Measurements from ENCODE around the gene PPP5C. TPM values are rescaled to one million over a fixed set of nuclear protein-coding genes. Genes with fewer than 3 reads are reported as not detected.

The PPP5C gene
- total and polyA plus RNA-seq, 4 donors: 19.0 to 50.5 (median 28.3) TPM

DNA sequence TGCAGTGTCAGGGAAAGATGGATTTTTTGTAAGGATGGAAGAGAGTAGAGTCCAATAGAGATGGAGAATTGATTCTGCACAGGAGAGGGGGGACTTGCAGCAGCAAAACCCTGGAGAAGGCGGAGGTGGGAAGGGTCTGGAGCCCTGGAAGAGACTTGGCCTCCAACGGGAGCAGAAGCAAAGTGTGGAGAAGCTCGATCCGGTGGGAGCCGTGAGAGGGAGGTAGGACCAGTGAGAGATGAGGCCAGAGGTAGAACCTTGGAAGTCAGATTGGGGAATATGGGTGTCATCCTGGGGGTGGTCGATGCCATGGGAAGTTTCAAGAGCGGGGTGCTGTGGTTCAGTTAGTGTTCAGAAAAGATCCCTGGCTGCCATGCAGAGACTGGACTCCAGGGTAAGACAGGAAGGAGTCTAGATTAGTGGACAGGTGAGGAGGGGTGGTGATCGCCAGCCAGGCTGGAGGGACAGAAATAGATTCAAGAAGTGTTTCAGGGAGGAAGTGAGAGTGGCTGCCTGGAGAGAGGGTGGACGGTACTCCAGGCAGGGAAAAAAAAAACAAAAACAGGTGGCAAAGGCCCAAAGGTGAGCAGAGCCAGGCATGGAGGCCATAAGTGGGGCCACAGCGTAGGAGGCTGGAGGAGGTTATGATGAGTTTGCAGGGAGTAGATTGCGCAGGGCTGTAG lies 2.6 kb downstream of the PPP5C start:
- Histone ChIP-seq H3K4me1 (ENCODE audit: control insufficient read depth in 4 of 4, insufficient read depth in 4 of 4, low read length in 3 of 4) (peaks cover 15 to 61% (median 45%) of the 10 kb centered on the region in 4 donors), H3K9me3 (ENCODE audit: control insufficient read depth in 4 of 4, low read length in 3 of 4) (no peaks in the 10 kb centered on the region), H3K9ac (ENCODE audit: low read depth in 1 of 2, low read length in 2 of 2) (no peak overlapping the region), H3K27me3 (ENCODE audit: control insufficient read depth in 4 of 4, insufficient read depth in 4 of 4, low read length in 3 of 4) (no peaks in the 10 kb centered on the region), H3K4me3 (ENCODE audit: low read depth in 1 of 3, low read length in 3 of 3) (no peak overlapping the region), H3K36me3 (ENCODE audit: control insufficient read depth in 4 of 4, insufficient read depth in 3 of 4, low read depth in 1 of 4, low read length in 3 of 4) (peaks cover 0 to 4% (median 1%) of the 10 kb centered on the region in 4 donors), H3K27ac (ENCODE audit: low read depth in 1 of 2, low read length in 2 of 2) (peak overlapping the region; percentile 63 to 69)
- 82% methylated on average over 11 of the region's 11 CpGs for WGBS
- no peak for DNase-seq (ENCODE audit: low spot score)
- TF ChIP-seq ATF3 (IDR thresholded peaks at IDR 0.05) (no peak), YY1 (IDR thresholded peaks at IDR 0.05) (no peak), FOXA2 (IDR thresholded peaks at IDR 0.05) (no peak), JUND (IDR thresholded peaks at IDR 0.05) (no peak), TAF1 (conservative IDR thresholded peaks at IDR 0.05) (no peak), EGR1 (IDR thresholded peaks at IDR 0.05; ENCODE audit: low read depth in 2 of 2) (no peak), SP1 (IDR thresholded peaks at IDR 0.05) (no peak), HNF4A (conservative IDR thresholded peaks at IDR 0.05) (no peak)
- TF ChIP-seq, protein P1, sequence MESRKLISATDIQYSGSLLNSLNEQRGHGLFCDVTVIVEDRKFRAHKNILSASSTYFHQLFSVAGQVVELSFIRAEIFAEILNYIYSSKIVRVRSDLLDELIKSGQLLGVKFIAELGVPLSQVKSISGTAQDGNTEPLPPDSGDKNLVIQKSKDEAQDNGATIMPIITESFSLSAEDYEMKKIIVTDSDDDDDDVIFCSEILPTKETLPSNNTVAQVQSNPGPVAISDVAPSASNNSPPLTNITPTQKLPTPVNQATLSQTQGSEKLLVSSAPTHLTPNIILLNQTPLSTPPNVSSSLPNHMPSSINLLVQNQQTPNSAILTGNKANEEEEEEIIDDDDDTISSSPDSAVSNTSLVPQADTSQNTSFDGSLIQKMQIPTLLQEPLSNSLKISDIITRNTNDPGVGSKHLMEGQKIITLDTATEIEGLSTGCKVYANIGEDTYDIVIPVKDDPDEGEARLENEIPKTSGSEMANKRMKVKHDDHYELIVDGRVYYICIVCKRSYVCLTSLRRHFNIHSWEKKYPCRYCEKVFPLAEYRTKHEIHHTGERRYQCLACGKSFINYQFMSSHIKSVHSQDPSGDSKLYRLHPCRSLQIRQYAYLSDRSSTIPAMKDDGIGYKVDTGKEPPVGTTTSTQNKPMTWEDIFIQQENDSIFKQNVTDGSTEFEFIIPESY (IDR thresholded peaks at IDR 0.05): no peak

GRCh38 chr19:46350029-46350757 lies 3.3 kb downstream of the PPP5C start:
- no peak overlapping the region for H3K4me3 ChIP-seq (ENCODE audit: low read depth in 1 of 3, low read length in 3 of 3)
- H3K9ac ChIP-seq (ENCODE audit: low read depth in 1 of 2, low read length in 2 of 2): no peak overlapping the region
- peaks cover 0 to 6% (median 1%) of the 10 kb centered on the region in 4 donors for H3K36me3 ChIP-seq (ENCODE audit: control insufficient read depth in 4 of 4, insufficient read depth in 3 of 4, low read depth in 1 of 4, low read length in 3 of 4)
- TF ChIP-seq FOXA2 (IDR thresholded peaks at IDR 0.05): no peak
- TF ChIP-seq HNF4A (conservative IDR thresholded peaks at IDR 0.05): no peak
- no peak for TF ChIP-seq MAX (IDR thresholded peaks at IDR 0.05)
- TF ChIP-seq REST (IDR thresholded peaks at IDR 0.05): no peak
- TF ChIP-seq RAD21 (IDR thresholded peaks at IDR 0.05): no peak
- TF ChIP-seq, protein P1 (IDR thresholded peaks at IDR 0.05): no peak
- TF ChIP-seq HNF4G (IDR thresholded peaks at IDR 0.05): no peak
- TF ChIP-seq TAF1 (conservative IDR thresholded peaks at IDR 0.05): no peak
- TF ChIP-seq SP1 (IDR thresholded peaks at IDR 0.05): no peak
- H3K27me3 ChIP-seq (ENCODE audit: control insufficient read depth in 4 of 4, insufficient read depth in 4 of 4, low read length in 3 of 4): no peaks in the 10 kb centered on the region
- WGBS: 42% methylated on average over 8 of the region's 8 CpGs
- H3K27ac ChIP-seq (ENCODE audit: low read depth in 1 of 2, low read length in 2 of 2): peak overlapping the region; percentile 63 to 69
- DNase-seq (ENCODE audit: low spot score): no peak
- H3K9me3 ChIP-seq (ENCODE audit: control insufficient read depth in 4 of 4, low read length in 3 of 4): no peaks in the 10 kb centered on the region
- peaks cover 19 to 68% (median 53%) of the 10 kb centered on the region in 4 donors for H3K4me1 ChIP-seq (ENCODE audit: control insufficient read depth in 4 of 4, insufficient read depth in 4 of 4, low read length in 3 of 4)

All from liver (tissue), 9 donors.